BLaER1 (cell line): ENCODE data around the gene DOCK2.
"Not testable (repeated sequence)": the region's sequence is repeated elsewhere in the genome, so short reads cannot be mapped to it uniquely, and the experiment has no call there.

Experiments used
- H3K27ac ChIP-seq: shearing (Covaris generic); formaldehyde crosslinking; 2 replicates; pipeline ENCODE4 v1.8.1; 2022
- H3K27me3 ChIP-seq: shearing (Covaris generic); formaldehyde crosslinking; 2 replicates; pipeline ENCODE4 v1.8.1; 2022
- H3K36me3 ChIP-seq: shearing (Covaris generic); formaldehyde crosslinking; 2 replicates; pipeline ENCODE4 v1.8.1; 2022
- H3K4me1 ChIP-seq: shearing (Covaris generic); formaldehyde crosslinking; 2 replicates; pipeline ENCODE4 v1.8.1; 2022
- H3K4me2 ChIP-seq: shearing (Covaris generic); formaldehyde crosslinking; 2 replicates; pipeline ENCODE4 v1.8.1; 2022
- H3K4me3 ChIP-seq: shearing (Covaris generic); formaldehyde crosslinking; 2 replicates; pipeline ENCODE4 v1.8.1; 2022
- H3K9ac ChIP-seq: shearing (Covaris generic); formaldehyde crosslinking; 2 replicates; pipeline ENCODE4 v1.8.1; 2022
- H3K9me3 ChIP-seq: shearing (Covaris generic); formaldehyde crosslinking; 2 replicates; pipeline ENCODE4 v1.8.1; 2022
- H4K20me1 ChIP-seq: shearing (Covaris generic); formaldehyde crosslinking; 2 replicates; pipeline ENCODE4 v1.8.1; 2022
- Cebpa-rat ChIP-seq: shearing (Covaris generic); IDR thresholded peaks from 2 replicates; pipeline ENCODE4 v1.8.1; 2022

Gene DOCK2

GRCh38 chr5:169827769-169828168 is 190.7 kb downstream of the DOCK2 start:
- no peaks in the 10 kb centered on the region for H4K20me1 ChIP-seq

GRCh38 chr5:169828385-169828784 is 191.3 kb downstream of the DOCK2 start:
- Histone ChIP-seq H3K4me1 (no peaks in the 10 kb centered on the region), H3K36me3 (0 out of 2 replicates have a peak, but pooled peaks cover 5% of the 10 kb centered on the region), H4K20me1 (no peaks in the 10 kb centered on the region), H3K27me3 (no peaks in the 10 kb centered on the region), H3K27ac (no peak overlapping the region), H3K9me3 (no peaks in the 10 kb centered on the region), H3K4me3 (no peak overlapping the region), H3K4me2 (no peak overlapping the region), H3K9ac (no peak overlapping the region)
- no peak for TF ChIP-seq Cebpa-rat

More at GRCh38 chr5:169827769-169828168, 190.7 kb downstream of the DOCK2 start:
- no peak overlapping the region for H3K9ac ChIP-seq
- no peak overlapping the region for H3K4me2 ChIP-seq
- no peak overlapping the region for H3K27ac ChIP-seq
- no peaks in the 10 kb centered on the region for H3K27me3 ChIP-seq
- 0 out of 2 replicates have a peak, but pooled peaks cover 5% of the 10 kb centered on the region for H3K36me3 ChIP-seq
- H3K4me1 ChIP-seq: no peaks in the 10 kb centered on the region
- no peaks in the 10 kb centered on the region for H3K9me3 ChIP-seq
- TF ChIP-seq Cebpa-rat: no peak
- no peak overlapping the region for H3K4me3 ChIP-seq

GRCh38 chr5:169831331-169831730 is 194.3 kb downstream of the DOCK2 start:
- H3K27me3 ChIP-seq: no peaks in the 10 kb centered on the region
- H3K4me1 ChIP-seq: no peaks in the 10 kb centered on the region
- no peak overlapping the region for H3K27ac ChIP-seq
- H3K9me3 ChIP-seq: no peaks in the 10 kb centered on the region
- H3K4me2 ChIP-seq: no peak overlapping the region
- H3K9ac ChIP-seq: no peak overlapping the region
- no peak for TF ChIP-seq Cebpa-rat
- no peak overlapping the region for H3K4me3 ChIP-seq
- H3K36me3 ChIP-seq: 0 out of 2 replicates have a peak, but pooled peaks cover under 1% of the 10 kb centered on the region
- H4K20me1 ChIP-seq: no peaks in the 10 kb centered on the region

- no peak for TF ChIP-seq Cebpa-rat
- Histone ChIP-seq H3K4me3 (no peak overlapping the region), H3K4me1 (no peaks in the 10 kb centered on the region), H3K27ac (no peak overlapping the region), H3K27me3 (no peaks in the 10 kb centered on the region), H3K4me2 (no peak overlapping the region), H3K36me3 (no peaks in the 10 kb centered on the region), H3K9ac (no peak overlapping the region), H4K20me1 (no peaks in the 10 kb centered on the region), H3K9me3 (no peaks in the 10 kb centered on the region)
Observed at GRCh38 chr5:169832304-169832703, 195.2 kb downstream of the DOCK2 start.

GRCh38 chr5:169832845-169833244 is 195.8 kb downstream of the DOCK2 start:
- Histone ChIP-seq H3K36me3 (no peaks in the 10 kb centered on the region), H3K27me3 (no peaks in the 10 kb centered on the region), H3K27ac (no peak overlapping the region), H3K9me3 (no peaks in the 10 kb centered on the region), H3K4me2 (no peak overlapping the region), H3K9ac (no peak overlapping the region), H3K4me3 (no peak overlapping the region), H4K20me1 (no peaks in the 10 kb centered on the region), H3K4me1 (no peaks in the 10 kb centered on the region)
- TF ChIP-seq Cebpa-rat: no peak

GRCh38 chr5:169833681-169834292 is 196.7 kb downstream of the DOCK2 start:
- H3K4me1 ChIP-seq, H3K9me3 ChIP-seq, H3K4me2 ChIP-seq, H3K4me3 ChIP-seq, H3K27me3 ChIP-seq, H3K9ac ChIP-seq, H4K20me1 ChIP-seq, H3K36me3 ChIP-seq, H3K27ac ChIP-seq: not testable (repeated sequence)

GRCh38 chr5:169834540-169834939 is 197.5 kb downstream of the DOCK2 start:
- not testable (repeated sequence) for H3K36me3 ChIP-seq, H3K4me1 ChIP-seq, H3K4me2 ChIP-seq, H3K27ac ChIP-seq, H3K27me3 ChIP-seq, H3K9ac ChIP-seq, H4K20me1 ChIP-seq, H3K4me3 ChIP-seq, H3K9me3 ChIP-seq

GRCh38 chr5:169836835-169837536 is 199.9 kb downstream of the DOCK2 start:
- Histone ChIP-seq H3K9ac (no peak overlapping the region), H3K36me3 (peaks cover 19% of the 10 kb centered on the region), H4K20me1 (no peaks in the 10 kb centered on the region), H3K27ac (no peak overlapping the region), H3K4me3 (no peak overlapping the region), H3K9me3 (no peaks in the 10 kb centered on the region), H3K4me1 (no peaks in the 10 kb centered on the region), H3K4me2 (no peak overlapping the region), H3K27me3 (no peaks in the 10 kb centered on the region)
- TF ChIP-seq Cebpa-rat: no peak

- Histone ChIP-seq H3K36me3 (peaks cover 26% of the 10 kb centered on the region), H3K9ac (no peak overlapping the region), H3K27me3 (no peaks in the 10 kb centered on the region), H3K27ac (no peak overlapping the region), H4K20me1 (no peaks in the 10 kb centered on the region), H3K4me2 (no peak overlapping the region), H3K9me3 (no peaks in the 10 kb centered on the region), H3K4me3 (no peak overlapping the region), H3K4me1 (no peaks in the 10 kb centered on the region)
- TF ChIP-seq Cebpa-rat: no peak
Observed at GRCh38 chr5:169837686-169838085, 200.6 kb downstream of the DOCK2 start.

- Histone ChIP-seq H3K4me2 (no peak overlapping the region), H3K27ac (no peak overlapping the region), H3K27me3 (no peaks in the 10 kb centered on the region), H4K20me1 (no peaks in the 10 kb centered on the region), H3K4me3 (no peak overlapping the region), H3K4me1 (no peaks in the 10 kb centered on the region), H3K9me3 (no peaks in the 10 kb centered on the region), H3K9ac (no peak overlapping the region), H3K36me3 (peaks cover 32% of the 10 kb centered on the region)
- TF ChIP-seq Cebpa-rat: no peak
Observed at GRCh38 chr5:169838688-169839087, 201.6 kb downstream of the DOCK2 start.
